GM12891 (cell line): ENCODE measurements around the gene TMEM184A.

Experiments
- POLR2A ChIP-seq: IDR thresholded peaks from 2 replicates; pipeline ENCODE4 v1.6.1; 2011; ENCODE audit warnings: low read depth, low read length, control low read depth
- POLR2AphosphoS5 ChIP-seq: IDR thresholded peaks from 2 replicates; pipeline ENCODE4 v1.6.1; 2011; ENCODE audit warnings: low read depth, low read length, control low read depth
- SPI1 ChIP-seq: IDR thresholded peaks from 2 replicates; pipeline ENCODE4 v1.6.1; 2011; ENCODE audit warnings: low read depth, low read length, control low read depth
- TAF1 ChIP-seq: IDR thresholded peaks from 2 replicates; pipeline ENCODE4 v1.6.1; 2011; ENCODE audit warnings: low read depth, low read length, control low read depth

DNA sequence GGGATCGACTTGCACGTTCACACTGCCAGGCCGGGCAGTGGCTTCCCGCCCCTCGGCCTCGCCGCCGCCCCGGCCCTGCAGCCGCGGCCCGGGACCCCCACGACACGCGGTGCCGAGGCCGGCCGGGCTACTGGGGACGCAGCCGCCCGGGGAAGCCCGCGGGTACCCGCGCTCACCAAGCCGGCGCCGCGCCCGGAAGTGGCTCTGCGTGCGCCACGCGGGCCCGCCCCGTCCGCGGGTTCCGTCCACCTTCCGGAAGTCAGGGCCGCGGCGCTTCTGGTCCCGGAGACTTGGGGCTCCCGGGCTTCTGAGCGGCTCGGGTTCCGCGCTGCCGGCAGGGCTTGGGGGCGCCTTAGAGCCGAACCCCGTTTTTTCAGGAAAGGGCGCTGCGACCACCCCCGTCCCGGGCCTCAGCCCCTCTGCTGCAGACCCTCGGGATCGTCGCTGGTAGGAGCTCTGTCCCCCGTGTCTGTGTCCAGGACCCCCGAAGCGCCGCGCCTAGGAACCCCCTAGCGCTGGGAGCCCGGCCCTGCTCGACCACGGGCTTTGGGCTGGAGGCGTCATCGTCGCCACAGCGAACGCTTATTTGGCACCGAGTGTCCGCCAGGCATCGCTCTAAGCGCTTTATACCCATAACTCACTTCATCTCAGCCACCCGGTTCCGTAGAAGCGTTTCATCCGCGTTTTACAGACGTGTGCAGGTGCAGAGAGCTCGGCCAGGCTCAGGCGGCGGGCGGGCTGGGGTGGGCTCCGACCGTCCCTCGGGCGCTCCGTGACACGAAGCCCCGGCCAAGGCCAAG, 14.0 kb upstream of the TMEM184A start, which contains the start of gene PSMG3:
- TF ChIP-seq POLR2A (peak; percentile 78), TAF1 (peak; percentile 82), SPI1 (0 out of 2 replicates have a peak, but pooled peaks have one; percentile 3), POLR2AphosphoS5 (peak; percentile 44; the same call in 1 of the 2 replicates)
